Measurements from ENCODE around the gene TIPARP. TPM values are rescaled to one million over a fixed set of nuclear protein-coding genes. Genes with fewer than 3 reads are reported as not detected.

Gene TIPARP
- total and polyA plus RNA-seq, 2 of the 13 experiments (the other 11 are each of a cell fraction or from before 2014, with no cell fraction given), result 7.3 to 19.7 TPM

GRCh38 chr3:156674046-156674910 lies at the start of gene TIPARP (continued):
- TF ChIP-seq ZNF839 (CRISPR knock-in tag; IDR thresholded peaks at IDR 0.05; ENCODE audit: borderline replicate concordance), result no peak
- peak; percentile 63 for TF ChIP-seq ZNF776 (CRISPR knock-in tag; IDR thresholded peaks at IDR 0.05)
- TF ChIP-seq MAFF (IDR thresholded peaks at IDR 0.05; ENCODE audit: low read depth, low read length), result no peak
- peak; percentile 45 for TF ChIP-seq ZNF407 (CRISPR knock-in tag; IDR thresholded peaks at IDR 0.05; ENCODE audit: not compliant biosample characterization)
- TF ChIP-seq SRSF9 (IDR thresholded peaks at IDR 0.05; ENCODE audit: borderline replicate concordance, insufficient read depth, low read depth, low read length, poor library complexity, severe bottlenecking), result no peak
- no peak for TF ChIP-seq NR2F6 (IDR thresholded peaks at IDR 0.05)
- TF ChIP-seq NR2F6 (CRISPR knock-in tag; IDR thresholded peaks at IDR 0.05), result peak; percentile 53
- TF ChIP-seq ZBTB8A (CRISPR knock-in tag; IDR thresholded peaks at IDR 0.05; ENCODE audit: borderline replicate concordance, low read depth), result 0 out of 2 replicates have a peak, but pooled peaks have one; percentile 72
- TF ChIP-seq ELF3 (CRISPR knock-in tag; IDR thresholded peaks at IDR 0.05), result peak; percentile 63; the same call in 1 of the 2 replicates
- 0 out of 2 replicates have a peak, but pooled peaks have one; percentile 28 for TF ChIP-seq KLF11 (CRISPR knock-in tag; IDR thresholded peaks at IDR 0.05)
- no peak for TF ChIP-seq ZKSCAN5 (CRISPR knock-in tag; IDR thresholded peaks at IDR 0.05)
- TF ChIP-seq KDM5B (CRISPR knock-in tag; IDR thresholded peaks at IDR 0.05; ENCODE audit: borderline replicate concordance), result peak; percentile 79
- TF ChIP-seq SUZ12 (IDR thresholded peaks at IDR 0.05; ENCODE audit: low read depth, low read length), result no peak
- no peak for TF ChIP-seq DMTF1 (CRISPR knock-in tag; IDR thresholded peaks at IDR 0.05)
- no peak for TF ChIP-seq RORA (CRISPR knock-in tag; IDR thresholded peaks at IDR 0.05)
- no peak for TF ChIP-seq ZNF44 (CRISPR knock-in tag; IDR thresholded peaks at IDR 0.05)
- peak; percentile 67; the same call in 1 of the 2 replicates for TF ChIP-seq ZNF598 (CRISPR knock-in tag; IDR thresholded peaks at IDR 0.05; ENCODE audit: borderline replicate concordance)
- peak; percentile 49; the same call in 1 of the 2 replicates for TF ChIP-seq SOX5 (CRISPR knock-in tag; IDR thresholded peaks at IDR 0.05; ENCODE audit: borderline replicate concordance)
- TF ChIP-seq RBM22 (optimal IDR thresholded peaks at IDR 0.05; ENCODE audit: low read length), result no peak
- 0 out of 2 replicates have a peak, but pooled peaks have one; percentile 65 for TF ChIP-seq SMAD9 (CRISPR knock-in tag; IDR thresholded peaks at IDR 0.05)
